HG02981 (cell line): ENCODE data around the gene ZDHHC5.
"Not testable (repeated sequence)": the region's sequence is repeated elsewhere in the genome, so short reads cannot be mapped to it uniquely, and the experiment has no call there.

Experiments used
- ATAC-seq: cut with Tn5 transposase; IDR thresholded peaks from one replicate; pipeline ENCODE4 v1.9.1; 2021; ENCODE audit warnings: mild to moderate bottlenecking, moderate library complexity; ENCODE audit not compliant: unreplicated experiment

The ZDHHC5 gene

DNA sequence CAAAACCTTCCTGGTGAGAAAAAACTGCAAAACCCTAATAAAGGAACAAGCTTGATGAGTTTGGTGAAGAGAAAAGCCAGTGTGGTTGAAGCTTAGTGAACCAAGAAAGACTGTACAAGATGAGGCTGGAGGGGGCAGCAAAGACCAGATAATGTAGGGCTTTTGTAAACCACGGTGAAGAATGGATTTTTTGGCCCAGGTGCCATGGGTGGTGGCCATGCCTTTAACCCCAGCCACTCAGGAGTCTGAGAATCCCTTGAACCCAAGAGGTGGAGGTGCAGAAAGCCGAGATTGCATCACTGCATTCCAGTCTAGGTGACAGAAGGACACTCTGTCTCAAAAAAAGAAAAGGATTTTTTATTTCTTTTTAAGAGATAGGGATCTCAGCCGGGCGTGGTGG, 5.0 kb upstream of the ZDHHC5 start:
- ATAC-seq, result no peak

DNA sequence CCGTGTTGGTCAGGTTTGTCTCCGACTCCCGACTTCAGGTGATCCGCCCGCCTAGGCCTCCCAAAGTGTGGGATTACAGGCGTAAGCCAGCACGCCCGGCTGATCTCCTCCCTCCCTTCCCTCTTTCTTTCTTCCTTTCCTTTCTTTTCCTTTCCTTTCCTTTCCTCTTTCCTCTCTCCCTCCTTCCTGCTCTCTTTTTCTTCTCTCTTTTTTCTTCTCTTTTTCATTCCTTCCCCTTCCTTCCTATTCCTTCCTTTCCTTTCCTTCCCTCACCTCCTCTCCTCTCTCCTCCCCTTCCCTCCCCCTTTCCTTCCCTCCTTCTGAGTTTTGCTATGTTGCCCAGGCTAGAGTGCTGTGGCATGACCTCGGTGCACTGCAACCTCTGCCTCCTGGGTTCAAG, 3.9 kb upstream of the ZDHHC5 start:
- no peak for ATAC-seq

DNA sequence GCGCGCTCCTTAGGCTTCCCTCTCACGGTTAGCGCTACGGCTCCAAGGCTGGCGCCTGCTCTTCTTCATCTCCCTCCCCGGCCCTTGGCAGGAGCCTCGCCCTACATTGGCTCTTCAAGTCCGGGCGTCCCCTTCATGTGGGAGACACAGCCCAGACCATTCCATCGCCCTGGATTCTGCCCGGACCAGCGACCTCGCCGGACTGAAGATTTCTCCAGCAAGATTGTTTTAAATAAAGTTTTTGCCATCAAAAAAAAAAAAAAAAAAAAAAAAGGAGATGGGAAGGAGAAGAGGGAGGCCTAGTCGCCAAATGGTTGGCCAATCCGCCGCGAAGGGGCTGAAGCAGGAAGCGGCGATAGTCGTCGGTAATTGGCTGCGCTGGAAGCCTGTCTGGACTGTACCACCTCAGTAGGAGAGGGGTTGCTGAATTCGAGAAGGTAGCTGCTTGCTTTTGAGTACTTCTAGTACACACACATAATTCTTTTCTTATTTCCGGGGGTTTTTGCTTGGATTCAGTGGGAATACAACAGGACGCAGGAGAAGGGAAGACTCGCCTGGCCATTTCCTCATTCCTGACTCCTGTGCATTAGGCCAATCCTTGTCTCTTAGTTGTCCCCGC, 688 bp upstream of the ZDHHC5 start:
- ATAC-seq, result peak; percentile 57

DNA sequence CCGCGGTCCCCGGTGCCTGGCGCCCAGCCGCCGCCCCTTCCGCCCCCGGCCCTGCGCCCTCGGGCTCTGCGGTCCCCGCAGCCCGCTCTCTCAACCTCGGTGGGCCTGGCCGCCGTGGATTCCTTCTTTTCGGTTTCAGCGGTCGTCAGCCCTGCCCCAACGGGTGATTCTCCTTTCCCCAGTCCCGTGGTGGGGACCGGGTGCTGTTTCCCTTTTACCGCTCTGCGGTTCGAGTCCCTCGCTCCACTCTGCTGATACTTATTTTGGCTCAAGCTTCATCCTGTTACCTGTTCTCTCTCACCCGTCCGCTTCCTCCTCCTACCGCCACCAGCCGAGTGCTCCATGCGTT, 494 bp downstream of the ZDHHC5 start:
- peak; percentile 4 for ATAC-seq

DNA sequence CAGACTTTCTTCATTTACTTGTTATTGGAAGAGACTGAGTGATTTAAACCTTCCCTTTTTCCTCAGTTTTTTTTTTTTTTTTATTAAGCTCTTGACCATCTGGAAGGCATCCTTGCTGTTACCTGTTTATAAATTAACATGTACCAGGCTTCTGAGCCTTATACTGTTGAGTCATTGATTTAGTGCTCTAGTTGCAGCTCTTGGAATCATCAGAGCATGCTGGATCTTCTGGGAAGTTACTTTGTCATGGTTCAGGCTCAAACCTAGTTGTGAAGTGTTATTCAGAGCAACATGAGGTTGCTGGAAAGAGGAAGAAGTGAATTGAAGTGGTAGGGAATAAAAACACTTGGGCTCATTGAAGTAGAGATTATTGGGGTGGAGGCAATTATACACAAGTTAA, 6.3 kb downstream of the ZDHHC5 start:
- ATAC-seq, result no peak

DNA sequence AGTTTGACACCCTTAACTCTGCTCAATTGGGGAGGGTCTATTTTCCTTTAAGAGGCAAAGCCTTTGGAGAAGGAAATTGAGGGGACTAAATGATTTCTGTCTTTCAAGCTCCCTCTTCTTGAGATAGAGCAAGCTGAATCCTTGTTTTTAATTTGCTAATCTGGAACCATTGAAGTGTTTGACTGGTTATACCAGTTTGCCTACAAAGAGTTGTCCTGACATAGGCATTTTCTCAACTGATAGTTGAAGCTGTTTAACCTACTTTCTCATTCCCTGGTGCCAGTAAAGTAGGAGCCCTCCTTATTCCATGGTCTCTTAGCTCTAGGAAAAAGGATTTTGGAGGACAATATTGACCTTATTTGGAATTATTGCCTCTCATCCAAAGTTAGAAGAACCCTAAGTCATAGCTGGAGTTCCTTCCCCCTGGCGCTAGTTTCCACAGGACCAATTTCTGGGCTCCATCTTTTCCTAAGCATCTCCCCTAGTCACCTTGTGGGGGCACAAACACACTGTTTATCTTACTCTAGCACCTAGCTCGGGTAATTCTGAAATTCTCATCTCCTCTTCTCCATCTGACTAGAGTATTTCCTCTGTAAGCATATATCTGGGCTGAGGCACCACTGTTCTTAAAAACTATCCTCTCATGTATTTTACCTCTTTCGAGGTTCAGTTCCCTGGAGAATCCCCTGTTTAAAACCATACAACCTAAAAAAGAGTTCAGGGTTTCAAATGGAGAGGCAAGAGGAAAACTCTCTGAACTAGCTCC, 7.4 kb downstream of the ZDHHC5 start:
- ATAC-seq, result no peak

DNA sequence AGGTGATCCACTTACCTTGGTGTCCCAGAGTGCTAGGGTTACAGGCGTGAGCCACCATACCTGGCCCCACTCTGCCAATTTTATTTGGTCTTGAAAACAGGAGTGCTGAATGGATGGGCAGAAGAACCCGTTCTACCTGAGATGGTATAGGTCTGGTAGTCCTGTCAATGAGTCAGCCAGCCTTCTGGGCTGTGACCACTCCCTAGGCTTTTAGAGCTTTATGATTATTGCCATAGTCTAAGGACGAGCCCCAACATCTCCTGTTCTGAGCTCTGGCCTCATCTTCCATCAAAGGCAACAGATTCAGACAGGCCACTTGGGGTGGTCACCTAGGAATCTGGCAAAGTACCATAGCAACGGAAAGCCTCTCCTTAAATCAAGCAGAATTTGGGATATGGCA, 11.5 kb downstream of the ZDHHC5 start:
- ATAC-seq, result no peak

DNA sequence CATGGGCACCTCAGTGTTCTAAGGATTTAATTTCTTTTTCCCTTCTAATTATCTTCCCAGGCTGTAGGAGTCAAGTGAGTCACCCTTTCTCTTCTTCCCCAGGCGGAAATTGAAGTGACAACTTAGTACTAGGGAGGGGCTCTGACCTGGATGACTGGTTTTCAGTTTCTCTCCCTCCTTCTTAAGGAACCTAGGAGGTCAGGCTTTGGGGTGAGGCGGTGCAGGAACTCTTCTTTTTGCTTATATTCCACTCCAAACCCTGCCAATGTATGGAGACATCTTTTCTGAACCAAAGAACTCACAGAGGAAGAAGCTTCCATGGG, 12.6 kb downstream of the ZDHHC5 start:
- peak; percentile 26 for ATAC-seq

DNA sequence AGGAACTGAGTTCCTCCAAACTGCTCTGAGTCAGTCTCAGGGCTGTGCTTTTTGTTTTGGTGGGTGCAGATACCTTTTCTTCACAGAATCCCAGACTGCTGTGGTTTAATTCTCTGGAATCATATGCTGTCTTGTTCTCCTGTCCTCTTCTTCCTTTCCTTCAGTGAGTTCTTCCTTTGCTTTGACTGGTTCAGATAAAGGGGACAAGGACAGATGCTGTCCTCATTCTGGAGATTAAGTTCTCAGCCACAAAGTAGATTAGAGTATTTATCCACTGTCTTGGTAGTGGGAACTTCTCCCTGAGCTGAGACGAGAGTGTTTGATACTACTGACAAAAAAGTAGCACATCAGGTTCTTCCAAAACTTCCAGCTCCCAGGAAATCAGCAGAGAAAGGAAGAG, 13.3 kb downstream of the ZDHHC5 start:
- ATAC-seq, result no peak

DNA sequence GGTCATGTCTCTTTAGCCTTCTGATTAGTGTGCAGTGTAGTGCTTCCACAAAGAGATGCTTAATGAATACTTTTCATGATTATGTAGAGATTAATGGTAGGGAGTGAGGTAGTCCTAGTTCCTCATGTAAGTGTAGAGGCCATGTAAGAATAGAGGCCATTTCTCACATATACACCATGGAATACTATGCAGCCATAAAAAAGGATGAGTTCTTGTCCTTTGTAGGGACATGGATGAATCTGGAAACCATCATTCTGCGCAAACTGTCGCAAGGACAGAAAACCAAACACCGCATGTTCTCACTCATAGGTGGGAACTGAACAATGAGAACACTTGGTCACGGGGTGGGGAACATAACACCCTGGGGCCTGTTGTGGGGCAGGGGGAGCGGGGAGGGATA, 22.6 kb downstream of the ZDHHC5 start:
- not testable (repeated sequence) for ATAC-seq

DNA sequence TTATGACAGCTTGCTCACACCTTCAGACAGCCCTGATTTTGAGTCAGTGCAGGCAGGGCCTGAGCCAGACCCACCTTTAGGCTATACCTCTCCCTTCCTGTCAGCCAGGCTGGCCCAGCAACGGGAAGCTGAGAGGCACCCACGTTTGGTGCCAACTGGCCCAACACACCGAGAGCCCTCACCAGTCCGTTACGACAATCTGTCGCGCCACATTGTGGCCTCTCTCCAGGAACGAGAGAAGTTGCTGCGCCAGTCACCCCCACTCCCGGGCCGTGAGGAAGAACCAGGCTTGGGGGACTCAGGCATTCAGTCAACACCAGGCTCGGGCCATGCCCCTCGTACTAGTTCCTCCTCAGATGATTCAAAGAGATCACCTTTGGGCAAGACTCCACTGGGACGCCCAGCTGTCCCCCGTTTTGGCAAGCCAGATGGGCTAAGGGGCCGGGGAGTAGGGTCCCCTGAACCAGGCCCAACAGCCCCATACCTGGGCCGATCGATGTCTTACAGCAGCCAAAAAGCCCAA, 31.0 kb downstream of the ZDHHC5 start:
- no peak for ATAC-seq

DNA sequence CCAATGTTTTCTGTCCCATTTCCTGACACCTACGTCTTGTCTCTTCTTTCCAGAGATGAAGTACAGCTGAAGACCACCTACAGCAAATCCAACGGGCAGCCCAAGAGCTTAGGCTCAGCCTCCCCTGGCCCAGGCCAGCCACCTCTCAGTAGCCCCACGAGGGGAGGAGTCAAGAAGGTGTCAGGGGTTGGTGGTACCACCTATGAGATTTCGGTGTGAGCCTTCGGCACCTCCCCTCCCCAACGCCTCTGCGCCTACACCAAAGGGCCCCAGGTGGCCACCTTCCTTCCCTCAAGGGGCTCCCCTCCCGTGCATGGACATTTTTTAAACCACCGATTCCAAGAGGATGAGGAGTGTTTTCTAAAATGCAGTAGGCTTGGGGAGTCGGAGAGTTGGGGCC, 31.9 kb downstream of the ZDHHC5 start:
- ATAC-seq, result no peak

DNA sequence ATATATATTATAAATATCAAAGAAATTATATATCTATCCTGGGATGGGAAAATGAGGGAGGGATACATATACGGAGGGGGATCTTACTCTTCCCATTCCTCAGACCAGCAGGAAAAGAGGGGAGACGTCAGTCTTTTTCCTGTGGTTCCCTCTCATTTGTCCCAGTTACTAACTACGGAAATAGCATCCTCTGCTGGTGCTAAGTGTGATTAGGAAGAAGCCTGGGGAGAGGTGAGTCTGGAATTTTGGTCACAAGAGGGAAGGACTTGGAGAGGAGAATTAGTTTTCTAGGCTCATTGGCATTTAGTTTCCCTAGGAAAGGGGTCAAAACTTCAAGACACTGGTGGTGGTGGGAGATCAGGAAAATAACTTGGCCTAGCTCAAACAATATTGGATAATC, 32.5 kb downstream of the ZDHHC5 start:
- ATAC-seq, result no peak

DNA sequence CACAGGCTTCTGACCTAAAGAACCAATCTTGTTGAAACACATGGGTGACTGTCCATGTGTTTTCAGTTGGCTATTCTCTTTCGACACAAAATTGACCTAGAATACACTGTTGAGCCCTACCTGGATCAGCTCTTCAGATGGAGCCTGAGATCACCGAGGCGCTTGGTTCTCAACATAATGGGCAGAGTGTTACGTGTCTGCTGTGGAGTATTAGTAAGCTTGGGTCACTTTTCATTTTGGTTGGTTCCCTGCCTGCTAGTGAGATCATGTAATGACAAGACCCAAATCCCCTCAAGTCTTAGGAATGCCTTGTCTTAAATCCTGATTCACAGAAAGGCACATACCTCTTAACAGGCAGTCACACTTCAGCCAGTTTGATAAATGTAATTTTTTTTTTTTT, 35.4 kb downstream of the ZDHHC5 start:
- ATAC-seq, result no peak

DNA sequence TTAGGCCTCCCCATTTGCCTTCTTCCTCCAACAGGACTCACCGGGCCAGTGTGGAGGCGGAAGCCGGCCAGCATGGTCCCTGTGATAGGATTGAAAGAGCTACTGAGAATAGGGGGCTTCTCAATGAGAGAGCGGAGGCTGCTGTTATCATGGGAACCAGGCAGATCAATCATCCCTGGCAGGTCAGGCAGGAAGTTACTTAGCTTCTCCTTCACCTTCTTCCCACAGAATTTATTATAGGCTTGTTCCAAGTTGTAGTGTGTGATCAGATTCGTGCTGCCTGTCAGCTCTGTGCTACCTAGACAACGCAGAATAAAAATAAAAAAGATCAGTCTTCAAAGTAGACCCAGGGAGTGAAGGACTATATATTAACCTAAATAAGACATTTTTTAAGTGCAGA, 37.0 kb downstream of the ZDHHC5 start:
- ATAC-seq, result no peak

DNA sequence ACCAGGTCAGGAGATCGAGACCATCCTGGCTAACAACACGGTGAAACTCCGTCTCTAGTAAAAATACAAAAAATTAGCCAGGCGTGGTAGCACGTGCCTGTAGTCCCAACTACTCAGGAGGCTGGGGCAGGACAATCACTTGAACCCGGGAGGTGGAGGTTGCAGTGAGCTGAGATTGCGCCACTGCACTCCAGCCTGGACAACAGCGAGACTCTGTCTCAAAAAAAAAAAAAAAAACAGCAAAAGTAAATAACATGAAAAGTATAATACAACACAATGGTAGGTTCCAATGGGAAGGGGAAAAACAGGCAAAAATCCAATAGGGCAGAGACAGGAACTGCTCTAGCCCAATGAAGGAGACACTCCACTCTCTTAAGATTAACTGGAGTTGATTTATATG, 37.5 kb downstream of the ZDHHC5 start:
- ATAC-seq, result not testable (repeated sequence)

DNA sequence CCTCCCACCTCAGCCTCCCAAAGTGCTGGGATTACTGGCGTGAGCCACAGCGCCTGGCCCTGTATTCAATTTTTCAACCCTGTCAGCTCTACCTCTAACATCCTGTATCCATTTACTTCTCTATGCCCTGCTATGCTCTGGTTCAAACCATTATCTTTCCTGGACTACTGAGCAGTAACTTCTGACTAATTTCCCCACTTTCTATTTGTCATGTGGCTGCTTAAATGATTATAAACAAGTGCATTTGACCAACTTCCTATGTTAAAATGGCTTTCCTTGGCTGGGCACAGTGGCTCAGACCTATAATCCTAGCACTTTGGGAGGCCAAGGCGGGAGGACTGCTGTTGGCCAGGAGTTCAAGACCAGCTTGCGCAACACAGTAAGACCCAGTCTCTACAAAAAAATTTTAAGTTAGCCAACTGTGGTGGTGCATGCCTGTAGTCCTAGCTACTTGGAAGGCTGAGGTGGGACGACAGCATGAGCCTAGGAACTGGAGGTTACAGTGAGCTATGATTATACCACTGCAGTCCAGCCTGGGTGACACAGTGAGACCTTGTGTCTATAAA, 42.0 kb downstream of the ZDHHC5 start:
- no peak for ATAC-seq

DNA sequence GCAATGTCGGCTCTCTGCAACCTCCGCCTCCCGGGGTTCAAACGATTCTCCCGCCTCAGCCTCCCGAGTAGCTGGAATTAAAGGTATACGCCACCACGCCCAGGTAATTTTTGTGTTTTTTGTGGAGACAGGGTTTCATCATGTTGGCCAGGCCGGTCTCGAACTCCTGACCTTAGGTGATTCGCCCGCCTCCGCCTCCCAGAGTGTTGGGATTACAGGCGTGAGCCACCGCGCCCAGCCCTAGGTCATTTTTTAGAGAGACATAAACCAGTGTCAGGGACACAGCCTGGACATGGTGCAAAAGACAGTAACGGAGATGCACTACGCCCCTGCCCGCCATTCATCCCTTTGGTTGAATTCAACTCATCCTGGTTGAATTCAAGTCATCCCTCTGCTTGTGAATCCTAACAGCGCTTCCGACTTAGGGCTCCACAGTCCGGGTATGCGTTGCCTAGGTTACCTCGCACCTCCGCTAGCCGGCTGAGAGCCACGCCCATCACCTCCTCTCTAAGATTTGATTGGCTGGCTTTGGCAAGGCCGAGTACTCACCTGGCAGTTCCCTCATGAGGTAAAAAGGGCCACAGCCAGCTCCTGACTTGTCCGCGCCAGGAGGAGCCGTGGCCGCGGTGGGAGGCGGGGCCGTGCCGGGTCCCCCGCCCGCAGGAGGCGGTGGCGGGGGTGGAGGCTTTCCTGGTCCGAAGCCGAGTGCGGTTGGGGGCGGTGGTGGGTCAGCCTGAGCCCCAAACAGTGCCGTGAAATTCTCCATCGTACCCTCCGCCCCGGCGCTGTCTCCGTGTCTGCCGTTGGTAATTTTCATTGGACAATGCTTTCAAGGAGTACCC, 43.7 kb downstream of the ZDHHC5 start, which contains the start of gene MED19:
Gene MED19 (minus strand): TSS at position 802 of the 842 bp plus-strand sequence. CDS start 36 bp downstream, at position 766.
- ATAC-seq, result peak; percentile 40

DNA sequence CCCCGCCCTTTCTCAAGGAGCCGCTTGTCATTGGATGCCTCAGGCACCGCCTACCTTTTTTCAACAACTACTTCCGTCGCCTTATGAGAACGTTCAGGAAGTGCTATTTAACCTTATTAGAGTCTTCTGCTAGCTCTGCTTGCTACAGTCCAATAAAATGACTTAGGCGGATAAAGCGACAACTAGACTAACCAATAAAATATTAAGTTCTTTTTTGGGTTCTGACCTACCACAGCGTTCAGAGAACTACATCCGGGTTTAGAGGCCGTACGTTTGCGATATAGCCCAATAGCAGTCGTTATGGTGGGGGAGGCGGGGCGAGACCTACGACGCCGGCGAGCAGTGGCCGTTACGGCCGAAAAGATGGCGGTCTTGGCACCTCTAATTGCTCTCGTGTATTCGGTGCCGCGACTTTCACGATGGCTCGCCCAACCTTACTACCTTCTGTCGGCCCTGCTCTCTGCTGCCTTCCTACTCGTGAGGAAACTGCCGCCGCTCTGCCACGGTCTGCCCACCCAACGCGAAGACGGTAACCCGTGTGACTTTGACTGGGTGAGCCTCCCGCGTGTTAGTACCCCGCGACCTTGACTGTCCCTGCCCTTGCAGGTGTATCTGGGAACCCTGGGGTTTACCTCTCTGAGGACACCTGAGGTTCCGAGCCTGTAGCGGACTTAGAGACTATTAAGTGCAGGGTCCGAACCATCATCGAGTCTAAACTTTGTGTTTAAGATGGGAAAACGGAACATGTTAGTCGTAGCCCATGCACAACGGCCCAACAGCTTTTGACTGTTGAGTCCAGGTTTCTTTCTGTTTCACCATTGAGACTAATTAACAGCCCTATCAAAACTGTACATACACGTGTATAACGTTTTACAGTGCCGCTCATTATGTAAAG, 44.6 kb downstream of the ZDHHC5 start, which contains the start of gene TMX2:
Gene TMX2 (plus strand): TSS at position 338 of the 895 bp plus-strand sequence. CDS start 26 bp downstream, at position 364.
- ATAC-seq, result peak; percentile 91

DNA sequence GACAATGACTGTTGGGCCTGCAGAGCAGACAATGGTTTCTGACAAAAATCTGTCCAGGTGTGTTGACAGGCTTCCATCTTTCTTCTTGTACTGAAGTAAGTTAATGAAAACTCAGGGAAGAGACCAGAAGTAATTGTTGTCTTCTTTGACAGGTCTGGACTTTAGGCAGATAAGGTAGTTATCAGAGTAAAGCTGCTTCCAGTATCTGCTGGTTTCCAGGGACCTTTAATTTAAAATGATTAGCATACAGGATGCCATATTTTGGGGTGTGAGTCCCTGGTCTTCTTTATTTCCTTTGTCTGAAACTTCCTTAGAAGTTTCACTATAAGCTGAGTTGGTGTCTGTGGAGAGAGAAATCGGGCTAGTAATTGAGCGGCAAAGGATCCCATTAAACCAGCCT, 45.9 kb downstream of the ZDHHC5 start:
- no peak for ATAC-seq
